ENCODE results near the gene NFKBIB. TPM values are rescaled to one million over a fixed set of nuclear protein-coding genes. Genes with fewer than 3 reads are reported as not detected.

Gene NFKBIB
- total and polyA plus RNA-seq, 2 of the 8 experiments (the other 6 are each of a cell fraction or from before 2014, with no cell fraction given): 37.3 to 44.1 TPM

DNA sequence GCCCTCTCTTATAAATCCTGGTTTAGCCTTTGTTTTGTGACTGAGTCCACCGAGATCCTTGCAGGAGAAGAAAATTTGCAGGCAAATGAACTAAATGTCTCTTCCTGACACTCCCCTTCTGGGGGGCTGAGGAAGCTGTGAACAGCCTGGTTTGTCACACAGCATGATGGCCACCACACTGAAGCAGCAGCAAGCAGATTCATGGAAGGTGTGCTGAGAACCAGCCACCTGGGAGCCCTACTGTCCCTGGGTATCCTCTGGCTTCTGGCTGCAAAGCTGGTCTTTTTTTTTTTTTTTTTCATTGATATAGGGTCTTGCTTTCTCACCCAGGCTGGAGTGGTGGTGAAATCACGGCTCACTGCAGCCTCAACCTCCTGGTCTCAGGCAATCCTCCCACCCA lies 42.2 kb downstream of the NFKBIB start (continued):
- TF ChIP-seq YY1 (IDR thresholded peaks at IDR 0.05; ENCODE audit: low read depth, low read length): no peak

Data from H1 (cell line).